HG03469 (cell line): Measurements from ENCODE around the gene CHN2.

ENCODE experiments used
- ATAC-seq: cut with Tn5 transposase; IDR thresholded peaks from one replicate; pipeline ENCODE4 v1.9.1; 2021; ENCODE audit warnings: mild to moderate bottlenecking, moderate library complexity, moderate number of reproducible peaks; ENCODE audit not compliant: unreplicated experiment

CHN2 gene

GRCh38 chr7:29356631-29357030, 162.1 kb downstream of the CHN2 start:
- no peak for ATAC-seq

GRCh38 chr7:29359482-29360093, 165.0 kb downstream of the CHN2 start:
- ATAC-seq = no peak

DNA sequence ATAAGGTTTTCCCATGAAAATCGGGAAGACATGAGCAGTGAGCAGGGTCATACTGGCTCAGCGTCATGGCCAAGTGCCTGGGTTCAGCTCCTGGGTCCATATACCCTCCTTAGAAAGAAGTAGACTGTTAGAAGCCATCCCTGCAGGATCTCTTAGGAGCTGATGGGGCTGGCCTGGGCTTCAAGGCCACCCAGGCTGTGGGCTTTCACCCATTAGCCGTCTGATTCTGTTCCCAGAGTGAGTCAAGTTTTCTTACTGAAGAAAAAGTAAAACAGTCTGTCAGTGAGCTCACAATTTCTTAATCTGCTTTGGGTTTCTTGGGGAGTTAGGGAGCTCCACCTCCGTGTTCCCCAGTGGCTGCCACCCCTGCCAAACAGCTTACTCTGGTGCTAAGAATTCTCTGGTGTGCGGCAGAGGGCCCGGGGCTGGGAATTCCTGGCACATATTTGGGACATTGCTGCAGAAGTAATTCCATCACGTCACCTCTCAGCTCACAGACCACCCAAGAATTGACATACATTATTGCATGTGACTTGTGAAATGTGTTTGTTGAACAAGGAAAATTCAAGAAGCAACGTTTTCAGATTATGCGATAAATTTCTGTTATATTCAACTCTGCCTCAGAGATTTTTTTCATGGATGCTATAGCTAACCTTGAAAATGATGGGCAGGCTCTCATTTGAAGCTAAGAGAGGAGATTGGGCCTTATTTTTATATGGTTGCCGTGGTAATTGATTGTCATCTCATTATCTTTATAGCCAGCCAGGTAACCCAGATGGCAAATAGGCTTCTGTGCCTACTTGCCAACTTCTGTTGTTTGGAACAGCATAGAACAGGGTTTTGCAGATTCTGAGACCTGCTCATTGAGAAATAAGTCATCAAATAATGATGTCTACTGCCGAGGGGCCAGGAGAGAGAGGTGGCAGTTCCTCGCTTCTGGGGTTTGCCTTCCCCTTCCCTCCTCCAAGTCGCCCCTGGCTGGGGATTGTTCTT, 166.4 kb downstream of the CHN2 start:
- no peak for ATAC-seq

GRCh38 chr7:29362380-29362779, 167.8 kb downstream of the CHN2 start:
- ATAC-seq = no peak

- ATAC-seq = no peak
Observed at GRCh38 chr7:29363636-29364425, 169.3 kb downstream of the CHN2 start.

GRCh38 chr7:29364661-29365060, 170.1 kb downstream of the CHN2 start:
- ATAC-seq = no peak

- ATAC-seq = no peak
Observed at GRCh38 chr7:29365423-29365822, 170.8 kb downstream of the CHN2 start.

- no peak for ATAC-seq
Observed at GRCh38 chr7:29367784-29368183, 173.2 kb downstream of the CHN2 start.

GRCh38 chr7:29369909-29370488, 175.4 kb downstream of the CHN2 start:
- no peak for ATAC-seq

DNA sequence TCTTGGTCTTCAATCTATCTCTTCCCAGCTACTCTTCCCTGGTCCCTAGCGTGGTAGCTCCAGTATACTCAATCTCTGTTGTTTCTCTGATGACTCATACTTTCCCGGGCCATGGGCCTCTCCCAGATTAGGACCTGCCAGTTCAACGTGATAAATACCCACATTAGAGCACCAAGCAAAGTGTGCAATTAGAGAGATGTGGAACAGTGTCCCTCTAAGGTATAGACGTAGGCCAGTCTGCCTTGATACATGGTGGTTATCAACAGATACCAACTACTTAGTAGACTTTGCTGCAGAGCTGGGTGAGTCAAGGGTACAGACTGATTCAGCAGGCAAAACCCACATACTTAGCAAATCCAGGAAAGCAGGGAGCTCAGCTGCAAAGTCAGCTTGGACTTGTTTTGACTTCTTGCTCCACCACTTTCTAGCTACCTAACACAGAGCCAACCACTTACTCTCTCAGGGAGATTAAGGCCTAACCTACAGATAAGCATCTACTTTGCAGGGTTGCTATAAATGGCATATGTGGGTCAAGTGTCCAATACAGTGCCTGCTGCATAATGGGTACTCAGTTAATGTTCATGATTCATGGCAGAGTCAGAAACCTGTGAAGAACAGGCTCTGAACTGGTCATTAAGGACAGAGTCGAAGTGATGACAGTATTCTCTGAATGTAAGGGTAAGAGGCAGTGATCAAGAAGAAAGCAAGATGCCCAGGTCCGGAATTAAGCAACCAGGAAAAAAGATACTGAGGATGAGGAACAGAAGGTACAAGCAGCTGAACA, 176.1 kb downstream of the CHN2 start:
- no peak for ATAC-seq

DNA sequence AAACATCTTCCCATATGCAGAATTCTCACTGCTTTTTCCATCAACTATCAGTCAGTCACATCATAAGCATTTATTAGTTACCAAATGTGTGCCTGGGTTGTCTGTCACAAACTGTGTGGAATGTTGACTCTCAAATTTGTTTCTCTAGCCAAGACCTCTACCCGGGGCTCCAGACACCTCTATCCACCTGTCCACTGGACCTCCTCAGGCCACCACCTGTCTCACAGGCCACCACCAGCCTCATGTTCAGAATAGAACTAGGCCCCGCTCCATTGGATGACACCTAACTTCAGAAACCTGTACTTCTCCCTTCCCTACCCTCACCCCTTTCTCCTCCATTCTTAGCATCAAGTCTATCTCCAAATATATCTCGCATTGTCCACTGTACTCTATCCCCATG, 176.9 kb downstream of the CHN2 start:
- no peak for ATAC-seq

DNA sequence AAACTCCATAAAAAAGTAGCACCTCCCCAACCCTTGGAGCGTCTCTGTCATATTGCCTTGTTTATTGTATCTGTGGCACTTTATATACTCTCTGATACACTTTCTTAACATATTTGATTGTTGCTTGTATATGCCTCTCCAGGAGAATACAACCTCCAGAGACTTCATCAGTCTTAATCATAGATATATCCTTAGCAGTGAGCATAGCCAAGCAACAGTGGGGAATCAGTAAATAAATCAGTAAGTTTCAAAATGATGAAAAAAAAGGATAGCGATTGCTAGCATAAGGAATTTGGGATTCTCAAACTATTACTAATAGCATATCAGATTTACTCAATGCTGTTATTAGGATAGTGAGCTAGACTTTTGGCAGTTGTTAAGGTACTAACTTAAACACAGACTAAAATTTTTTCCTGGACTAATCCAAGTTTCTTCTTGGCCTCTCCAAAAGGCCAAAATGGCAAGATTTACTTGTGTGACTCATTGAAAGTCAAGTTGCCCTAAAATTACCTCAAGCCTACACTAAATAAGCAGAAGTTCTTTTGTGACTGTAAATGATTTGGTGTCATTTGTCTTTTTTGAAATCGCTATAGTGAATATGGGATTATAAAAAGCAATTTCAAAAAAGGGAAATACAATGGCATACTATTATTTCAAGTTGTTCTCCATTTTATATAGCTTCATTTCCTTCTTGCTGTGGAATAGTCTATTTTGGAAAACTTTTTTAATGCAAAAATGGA, 177.9 kb downstream of the CHN2 start:
- ATAC-seq = no peak

DNA sequence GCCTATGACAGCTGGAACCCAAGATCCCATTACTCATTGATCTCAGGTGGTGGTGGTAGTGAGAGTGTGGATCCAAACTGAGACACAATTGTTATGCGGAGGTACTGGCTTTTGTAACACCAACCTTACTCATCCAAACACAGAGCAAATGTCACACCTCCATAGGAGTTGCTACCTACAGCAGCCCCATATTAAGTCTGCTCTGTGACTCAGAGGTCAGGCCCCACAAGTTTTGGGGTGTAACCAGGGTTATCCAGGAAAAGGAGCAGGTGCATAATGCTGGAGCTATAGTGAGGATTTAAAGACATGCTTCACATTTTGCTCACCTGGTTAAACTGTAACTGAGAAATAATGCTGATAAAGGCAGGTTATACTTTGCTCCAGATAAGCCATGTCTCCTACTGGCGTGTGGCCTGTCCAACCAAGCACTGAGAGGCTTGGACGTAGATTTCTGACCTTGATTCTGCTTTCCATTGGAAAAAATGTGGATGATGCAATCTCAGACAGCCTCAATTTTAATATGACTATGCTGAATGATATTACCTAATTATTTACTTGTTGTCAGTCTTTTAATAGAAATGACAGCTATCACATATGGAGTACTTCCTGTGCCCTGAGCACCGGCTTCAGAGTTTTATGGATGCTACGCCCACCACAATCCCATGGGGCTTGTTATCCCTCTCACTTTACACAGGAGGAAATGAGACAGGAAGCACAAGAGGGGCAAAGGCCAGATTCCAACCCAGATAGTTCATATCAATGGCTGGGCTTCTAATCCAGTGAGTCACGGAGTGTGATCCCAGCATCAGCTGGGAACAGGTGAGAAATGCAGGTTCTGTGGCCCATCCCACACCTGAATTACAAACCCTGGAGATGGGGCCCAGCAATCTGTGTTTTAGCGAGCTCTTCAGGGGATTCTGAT, 181.3 kb downstream of the CHN2 start:
- ATAC-seq = no peak

DNA sequence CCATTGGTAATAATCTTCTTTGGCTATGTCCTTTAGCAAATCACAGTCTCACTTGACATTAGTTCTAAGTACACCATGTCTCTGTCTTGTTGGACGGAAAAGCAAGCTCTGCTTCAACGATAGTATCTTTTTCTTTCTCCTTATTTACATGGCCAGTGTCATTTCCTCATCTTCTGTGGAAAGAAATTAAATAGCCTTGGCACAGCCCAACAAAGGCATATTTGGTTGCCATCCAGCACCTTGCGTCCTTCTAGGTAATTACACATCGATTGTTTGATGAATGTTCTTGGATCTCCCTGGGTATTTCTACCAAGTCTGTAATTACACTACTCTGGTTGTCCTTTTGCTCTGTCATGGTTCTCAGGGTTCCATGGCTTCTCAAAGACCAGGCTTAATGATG, 183.1 kb downstream of the CHN2 start:
- no peak for ATAC-seq

- ATAC-seq = no peak
Observed at GRCh38 chr7:29379551-29379950, 185.0 kb downstream of the CHN2 start.

DNA sequence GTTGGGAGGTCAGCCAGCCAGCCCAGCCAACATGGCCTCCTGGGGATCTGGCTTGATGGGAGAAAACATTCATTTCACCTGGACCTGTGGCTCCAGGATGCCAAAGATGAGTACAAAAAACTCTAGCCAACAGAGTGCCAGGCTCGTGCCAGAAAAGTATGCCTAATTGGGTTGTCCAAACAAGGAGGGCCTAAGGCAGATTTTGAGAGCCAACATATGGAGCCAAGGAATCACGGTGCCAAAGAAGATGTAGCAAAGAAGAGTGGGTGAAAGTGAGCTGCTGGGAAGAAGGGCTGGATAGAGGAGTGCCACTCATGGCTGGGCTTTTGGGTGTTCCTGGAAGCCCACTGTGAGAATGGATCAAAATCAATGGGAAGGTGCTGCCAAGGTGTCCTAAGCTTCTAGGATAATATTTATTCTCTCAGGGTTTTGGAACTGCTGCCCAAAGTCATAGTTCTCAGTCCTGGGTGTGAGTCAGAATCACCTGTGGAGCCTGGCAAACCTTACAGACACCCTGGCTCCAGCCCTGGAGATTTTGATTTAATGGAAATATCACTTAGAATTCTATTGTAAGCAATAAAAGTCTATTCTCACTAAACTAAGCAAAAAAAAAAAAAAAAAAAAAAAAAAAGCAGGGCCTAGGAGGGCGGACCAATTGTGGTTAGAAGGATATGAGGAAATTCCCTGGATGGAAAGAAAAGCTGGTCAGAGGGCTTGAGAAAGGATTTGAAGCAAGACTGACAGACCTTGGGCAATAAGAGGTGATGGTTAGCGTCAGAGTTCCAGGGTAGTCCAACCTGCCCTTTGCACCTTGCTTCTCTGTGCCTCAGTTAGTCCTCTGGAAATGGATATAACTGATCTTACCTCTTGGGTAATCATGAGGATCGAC, 186.9 kb downstream of the CHN2 start:
- ATAC-seq = no peak

GRCh38 chr7:29384277-29384676, 189.7 kb downstream of the CHN2 start:
- ATAC-seq = no peak
